ENCODE measurements around the gene ADGRL3. TPM values are rescaled to one million over a fixed set of nuclear protein-coding genes. Genes with fewer than 3 reads are reported as not detected.

Gene ADGRL3
- total and polyA plus RNA-seq, 7 donors = 0.06 to 2.8 (median 0.42) TPM

DNA sequence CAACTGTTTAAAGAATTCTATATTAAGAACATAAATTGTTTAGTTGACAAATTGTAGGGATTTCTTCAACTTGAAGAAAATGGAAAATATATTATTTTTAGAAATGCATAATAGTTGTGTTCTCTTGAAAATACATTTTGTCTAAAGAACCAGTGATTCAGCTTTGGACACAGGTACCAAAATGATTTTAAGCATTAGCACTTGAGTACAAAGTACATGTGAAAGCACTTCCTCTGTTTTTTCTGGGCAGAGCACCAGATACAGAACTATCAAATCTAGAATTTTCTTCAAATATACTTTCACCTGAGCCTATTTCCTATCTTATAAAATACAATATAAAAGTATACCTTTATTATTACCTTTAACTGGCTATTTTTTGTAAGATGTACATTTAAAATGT is 539.8 kb downstream of the ADGRL3 start:
- Histone ChIP-seq H3K36me3 (ENCODE audit: insufficient read depth in 1 of 2, low read depth in 1 of 2) (no peaks in the 10 kb centered on the region), H3K4me3 (no peak overlapping the region), H3K9me3 (no peaks in the 10 kb centered on the region), H3K4me1 (no peaks in the 10 kb centered on the region), H3K27me3 (ENCODE audit: insufficient read depth in 3 of 3, low read length in 2 of 3) (no peaks in the 10 kb centered on the region), H3K27ac (no peak overlapping the region)
- ATAC-seq (no peak), DNase-seq (no peak)
- TF ChIP-seq, protein P1, sequence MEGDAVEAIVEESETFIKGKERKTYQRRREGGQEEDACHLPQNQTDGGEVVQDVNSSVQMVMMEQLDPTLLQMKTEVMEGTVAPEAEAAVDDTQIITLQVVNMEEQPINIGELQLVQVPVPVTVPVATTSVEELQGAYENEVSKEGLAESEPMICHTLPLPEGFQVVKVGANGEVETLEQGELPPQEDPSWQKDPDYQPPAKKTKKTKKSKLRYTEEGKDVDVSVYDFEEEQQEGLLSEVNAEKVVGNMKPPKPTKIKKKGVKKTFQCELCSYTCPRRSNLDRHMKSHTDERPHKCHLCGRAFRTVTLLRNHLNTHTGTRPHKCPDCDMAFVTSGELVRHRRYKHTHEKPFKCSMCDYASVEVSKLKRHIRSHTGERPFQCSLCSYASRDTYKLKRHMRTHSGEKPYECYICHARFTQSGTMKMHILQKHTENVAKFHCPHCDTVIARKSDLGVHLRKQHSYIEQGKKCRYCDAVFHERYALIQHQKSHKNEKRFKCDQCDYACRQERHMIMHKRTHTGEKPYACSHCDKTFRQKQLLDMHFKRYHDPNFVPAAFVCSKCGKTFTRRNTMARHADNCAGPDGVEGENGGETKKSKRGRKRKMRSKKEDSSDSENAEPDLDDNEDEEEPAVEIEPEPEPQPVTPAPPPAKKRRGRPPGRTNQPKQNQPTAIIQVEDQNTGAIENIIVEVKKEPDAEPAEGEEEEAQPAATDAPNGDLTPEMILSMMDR (IDR thresholded peaks at IDR 0.05) = no peak
- intact Hi-C loops (cut with DNase I) = no loop called here

DNA sequence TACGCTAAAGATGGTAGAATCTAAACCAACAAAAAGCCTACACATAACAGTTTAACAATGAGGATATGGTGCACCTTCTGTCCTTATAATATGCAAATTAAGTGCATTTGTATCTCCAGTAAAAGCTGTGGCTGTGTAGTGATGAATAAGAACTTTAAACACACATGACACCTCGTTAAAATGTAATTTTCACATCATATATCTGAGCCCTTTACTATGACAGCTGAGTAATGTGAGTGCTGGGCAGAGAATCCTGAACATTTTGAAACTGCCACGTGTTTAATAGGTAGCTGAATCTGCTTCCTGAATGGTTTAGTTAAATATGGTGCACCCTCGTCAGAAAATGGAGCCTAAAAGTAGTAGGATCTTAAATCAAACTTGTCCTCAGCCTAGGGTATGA is 540.8 kb downstream of the ADGRL3 start:
- Histone ChIP-seq H3K27ac (no peak overlapping the region), H3K4me1 (no peaks in the 10 kb centered on the region), H3K9me3 (no peaks in the 10 kb centered on the region), H3K36me3 (ENCODE audit: insufficient read depth in 1 of 2, low read depth in 1 of 2) (no peaks in the 10 kb centered on the region), H3K4me3 (no peak overlapping the region), H3K27me3 (ENCODE audit: insufficient read depth in 3 of 3, low read length in 2 of 3) (no peaks in the 10 kb centered on the region)
- TF ChIP-seq, protein P1 (IDR thresholded peaks at IDR 0.05) = no peak
- 31 to 33% (median 31%) methylated on average over 4 of the region's 4 CpGs for WGBS, 3 donors
- intact Hi-C loops (cut with DNase I) = no loop called here
- no peak for DNase-seq
- ATAC-seq = no peak

DNA sequence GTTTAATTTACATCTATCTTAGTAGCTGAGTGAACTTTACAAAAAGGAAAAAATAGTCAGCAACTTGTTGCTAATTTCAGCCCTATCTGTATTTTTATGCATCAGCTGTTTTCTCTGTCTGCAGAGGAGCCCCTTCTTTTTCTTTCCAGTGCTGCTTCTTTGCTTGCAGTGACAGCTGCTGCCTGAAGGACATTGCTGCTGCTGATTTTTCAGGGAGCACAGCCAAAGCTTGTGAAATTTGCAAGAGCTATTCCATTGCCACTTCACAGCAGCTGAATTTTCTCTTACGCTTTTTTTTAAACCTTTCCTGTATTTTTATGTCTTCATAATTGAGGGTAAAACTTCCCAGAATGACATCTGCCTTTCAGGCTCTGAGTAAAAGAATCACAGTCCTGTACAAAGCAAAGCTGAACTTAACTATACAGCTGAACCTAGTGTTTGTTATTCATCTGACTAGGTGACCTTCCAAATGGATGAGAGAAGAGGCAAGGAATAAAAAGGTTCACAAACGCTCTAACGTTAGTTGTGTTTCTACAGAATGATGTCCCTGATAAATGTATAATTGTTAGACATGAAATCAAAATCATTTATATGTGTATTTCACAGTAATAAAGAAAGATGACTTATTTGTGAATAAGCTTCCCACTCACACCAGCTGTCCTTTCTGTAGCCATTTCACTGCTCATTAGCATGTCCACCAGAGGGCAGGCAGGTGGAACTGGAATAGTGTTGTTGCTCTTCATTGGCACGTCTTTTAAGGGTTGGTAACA is 541.4 kb downstream of the ADGRL3 start:
- Histone ChIP-seq H3K27ac (no peak overlapping the region), H3K4me1 (no peaks in the 10 kb centered on the region), H3K9me3 (no peaks in the 10 kb centered on the region), H3K36me3 (ENCODE audit: insufficient read depth in 1 of 2, low read depth in 1 of 2) (no peaks in the 10 kb centered on the region), H3K27me3 (ENCODE audit: insufficient read depth in 3 of 3, low read length in 2 of 3) (no peaks in the 10 kb centered on the region), H3K4me3 (no peak overlapping the region)
- TF ChIP-seq, protein P1 (IDR thresholded peaks at IDR 0.05) = no peak
- ATAC-seq = no peak
- 11 to 23% (median 14%) methylated on average over 4 of the region's 4 CpGs for WGBS, 3 donors
- no peak for DNase-seq
- intact Hi-C loops (cut with DNase I) = no loop called here

DNA sequence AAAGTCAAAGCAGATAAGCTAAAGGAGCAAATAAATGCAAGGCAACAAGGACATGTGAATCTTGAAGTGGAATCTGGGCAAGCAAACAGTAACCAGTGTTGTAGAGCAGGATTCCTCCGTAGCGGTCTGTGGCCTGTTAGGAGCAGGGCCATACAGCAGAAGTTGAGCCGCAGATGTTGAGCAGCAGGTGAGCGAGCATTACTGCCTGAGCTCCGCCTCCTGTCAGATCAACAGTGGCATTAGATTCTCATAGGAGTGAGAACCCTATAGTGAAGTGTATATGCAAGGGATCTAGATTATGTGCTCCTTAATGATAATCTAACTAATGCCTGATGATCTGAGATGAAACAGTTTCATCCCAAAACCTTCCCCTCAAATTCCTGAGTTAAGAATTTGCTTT is 550.7 kb downstream of the ADGRL3 start:
- H3K27me3 ChIP-seq (ENCODE audit: insufficient read depth in 3 of 3, low read length in 2 of 3) = no peaks in the 10 kb centered on the region
- H3K4me3 ChIP-seq = no peak overlapping the region
- no peak for DNase-seq

More for the DNA sequence above, 550.7 kb downstream of the ADGRL3 start:
- no peak for ATAC-seq
- Histone ChIP-seq H3K4me1 (no peaks in the 10 kb centered on the region), H3K27ac (no peak overlapping the region), H3K36me3 (ENCODE audit: insufficient read depth in 1 of 2, low read depth in 1 of 2) (no peaks in the 10 kb centered on the region), H3K9me3 (no peaks in the 10 kb centered on the region)
- TF ChIP-seq, protein P1 (IDR thresholded peaks at IDR 0.05) = no peak
- 88 to 96% (median 96%) methylated on average over 5 of the region's 5 CpGs for WGBS, 3 donors
- intact Hi-C loops (cut with DNase I) = no loop called here

All from psoas muscle (tissue), 8 donors.